PC-3 (cell line): ENCODE data around the gene EXD3.

Experiments
- CTCF ChIP-seq: fragments of 300-600 bp; sonication (generic); conservative IDR thresholded peaks from 2 replicates; pipeline ENCODE4 v1.5.1; 2017; ENCODE audit warnings: antibody characterized with exemption, low read depth, mild to moderate bottlenecking, low read length
- EZH2 ChIP-seq: fragments of 300-600 bp; sonication (generic); IDR thresholded peaks from one replicate; pipeline ENCODE4 v1.6.1; 2017; ENCODE audit warnings: antibody characterized with exemption, mild to moderate bottlenecking, low read length; ENCODE audit not compliant: unreplicated experiment
- EZH2phosphoT487 ChIP-seq: fragments of 300-600 bp; sonication (generic); IDR thresholded peaks from 2 replicates; pipeline ENCODE4 v1.6.1; 2018; ENCODE audit warnings: mild to moderate bottlenecking, antibody characterized with exemption, low read length, borderline replicate concordance

GRCh38 chr9:137295238-137295811 is 127.6 kb downstream of the EXD3 start:
- no peak for TF ChIP-seq CTCF
- TF ChIP-seq EZH2phosphoT487: no peak
- no peak for TF ChIP-seq EZH2
